Measurements from ENCODE around the gene METTL26. TPM values are rescaled to one million over a fixed set of nuclear protein-coding genes. Genes with fewer than 3 reads are reported as not detected.

Gene METTL26
- polyA plus RNA-seq, 2 of the 4 experiments (the other 2 are of a cell fraction): 47.2 to 78.3 TPM

- H3K4me3 ChIP-seq: no peak overlapping the region
- no peak for ATAC-seq
- peaks cover 30% of the 10 kb centered on the region for H3K4me1 ChIP-seq
- WGBS (ENCODE audit: missing lambda C conversion rate): 91% methylated on average over 13 of the region's 15 CpGs
- no peak overlapping the region for H3K27ac ChIP-seq
- no peak for FAIRE-seq
- no peak for DNase-seq (ENCODE audit: low read depth in 1 of 2, low spot score in 1 of 2)
- no peaks in the 10 kb centered on the region for H3K9me3 ChIP-seq
- CTCF ChIA-PET: interaction anchor here (0.6 to 2.7 kb wide), 5 partner anchors 10 to 169 kb away, joined by 3 to 12 read pairs (median 8); no protein-coding TSS in a partner anchor
- POLR2A ChIA-PET: no interaction called here
- TF ChIP-seq JUN (IDR thresholded peaks at IDR 0.05): no peak
- no peak for TF ChIP-seq CBX2 (IDR thresholded peaks at IDR 0.05; ENCODE audit: borderline replicate concordance, low read depth)
- TF ChIP-seq KDM1A (IDR thresholded peaks at IDR 0.05; ENCODE audit: low read depth): no peak
- no peak for TF ChIP-seq FOSB (CRISPR knock-in tag; IDR thresholded peaks at IDR 0.05)
- TF ChIP-seq TFCP2L1 (CRISPR knock-in tag; IDR thresholded peaks at IDR 0.05): no peak
- no peak for TF ChIP-seq POLR2A (IDR thresholded peaks at IDR 0.05; ENCODE audit: low read length)
- H3K4me2 ChIP-seq: no peak overlapping the region
These were observed 2.0 kb upstream of the METTL26 start for GRCh38 chr16:638034-638543.

- H3K4me1 ChIP-seq: peaks cover 24% of the 10 kb centered on the region
- peak overlapping the region; percentile 83 to 91 for H3K27ac ChIP-seq
- ChIA-PET CTCF (interaction anchor here (0.6 to 2.7 kb wide), 11 partner anchors 11 to 168 kb away, joined by 3 to 12 read pairs (median 6); partner anchors contain the start of gene RHOT2), POLR2A (interaction anchor here (1.3 to 1.6 kb wide), 2 partner anchors 47 to 50 kb away, joined by 4 read pairs; partner anchors contain the start of gene RAB40C)
- no peak for FAIRE-seq
- peak; percentile 90 to 91 for DNase-seq (ENCODE audit: low read depth in 1 of 2, low spot score in 1 of 2)
- no peaks in the 10 kb centered on the region for H3K9me3 ChIP-seq
- H3K4me3 ChIP-seq: peak overlapping the region; percentile 78
- 43% methylated on average over 27 of the region's 53 CpGs for WGBS (ENCODE audit: missing lambda C conversion rate)
- peak in 1 of 2 experiments; percentile 3; a peak in 3 of 6 replicates for ATAC-seq
- TF ChIP-seq USF2 (IDR thresholded peaks at IDR 0.05) (0 out of 2 replicates have a peak, but pooled peaks have one; percentile 19), HES2 (IDR thresholded peaks at IDR 0.05) (no peak)
- peak overlapping the region; percentile 78 for H3K4me2 ChIP-seq
These were observed 1.2 kb upstream of the METTL26 start for GRCh38 chr16:637081-638018.

- WGBS (ENCODE audit: missing lambda C conversion rate): 0% methylated on average over 9 of the region's 55 CpGs
- peak overlapping the region; percentile 83 to 91 for H3K27ac ChIP-seq
- peak overlapping the region; percentile 78 for H3K4me3 ChIP-seq
- no peak for FAIRE-seq
- ATAC-seq: peak; percentile 1 to 32; a peak in 5 of 6 replicates
- DNase-seq (ENCODE audit: low read depth in 1 of 2, low spot score in 1 of 2): no peak
- peak overlapping the region; percentile 78 for H3K4me2 ChIP-seq
- ChIA-PET CTCF (interaction anchor here (1.0 to 2.7 kb wide), 11 partner anchors 8 to 57 kb away, joined by 3 to 12 read pairs (median 4); partner anchors contain the start of gene RHOT2), POLR2A (interaction anchor here (1.0 to 1.6 kb wide), 7 partner anchors 8 to 48 kb away, joined by 3 to 11 read pairs (median 4); partner anchors contain the start of gene RAB40C)
- no peaks in the 10 kb centered on the region for H3K9me3 ChIP-seq
- TF ChIP-seq TP53 (CRISPR knock-in tag; IDR thresholded peaks at IDR 0.05): no peak
- 0 out of 2 replicates have a peak, but pooled peaks have one; percentile 39 for TF ChIP-seq RNF2 (IDR thresholded peaks at IDR 0.05; ENCODE audit: borderline replicate concordance, low read depth)
- no peak for TF ChIP-seq JUNB (IDR thresholded peaks at IDR 0.05)
- TF ChIP-seq CHD4 (IDR thresholded peaks at IDR 0.05; ENCODE audit: borderline replicate concordance): no peak
- no peak for TF ChIP-seq MAFK (IDR thresholded peaks at IDR 0.05; ENCODE audit: partially characterized antibody)
- 0 out of 2 replicates have a peak, but pooled peaks have one; percentile 14 for TF ChIP-seq TFCP2L1 (CRISPR knock-in tag; IDR thresholded peaks at IDR 0.05)
- TF ChIP-seq MAX (IDR thresholded peaks at IDR 0.05): no peak
- TF ChIP-seq CBX2 (IDR thresholded peaks at IDR 0.05; ENCODE audit: borderline replicate concordance, low read depth): no peak
- no peak for TF ChIP-seq CEBPB (IDR thresholded peaks at IDR 0.05)
- TF ChIP-seq PHF8 (IDR thresholded peaks at IDR 0.05; ENCODE audit: borderline replicate concordance, low read depth): peak; percentile 88; the same call in 1 of the 2 replicates
- TF ChIP-seq SREBF2 (IDR thresholded peaks at IDR 0.05): no peak
- H3K4me1 ChIP-seq: peaks cover 26% of the 10 kb centered on the region
These were observed 416 bp downstream of the METTL26 start for GRCh38 chr16:635573-636205.

Data from A549 (cell line).